ENCODE measurements around the gene MPRIP.

DNA sequence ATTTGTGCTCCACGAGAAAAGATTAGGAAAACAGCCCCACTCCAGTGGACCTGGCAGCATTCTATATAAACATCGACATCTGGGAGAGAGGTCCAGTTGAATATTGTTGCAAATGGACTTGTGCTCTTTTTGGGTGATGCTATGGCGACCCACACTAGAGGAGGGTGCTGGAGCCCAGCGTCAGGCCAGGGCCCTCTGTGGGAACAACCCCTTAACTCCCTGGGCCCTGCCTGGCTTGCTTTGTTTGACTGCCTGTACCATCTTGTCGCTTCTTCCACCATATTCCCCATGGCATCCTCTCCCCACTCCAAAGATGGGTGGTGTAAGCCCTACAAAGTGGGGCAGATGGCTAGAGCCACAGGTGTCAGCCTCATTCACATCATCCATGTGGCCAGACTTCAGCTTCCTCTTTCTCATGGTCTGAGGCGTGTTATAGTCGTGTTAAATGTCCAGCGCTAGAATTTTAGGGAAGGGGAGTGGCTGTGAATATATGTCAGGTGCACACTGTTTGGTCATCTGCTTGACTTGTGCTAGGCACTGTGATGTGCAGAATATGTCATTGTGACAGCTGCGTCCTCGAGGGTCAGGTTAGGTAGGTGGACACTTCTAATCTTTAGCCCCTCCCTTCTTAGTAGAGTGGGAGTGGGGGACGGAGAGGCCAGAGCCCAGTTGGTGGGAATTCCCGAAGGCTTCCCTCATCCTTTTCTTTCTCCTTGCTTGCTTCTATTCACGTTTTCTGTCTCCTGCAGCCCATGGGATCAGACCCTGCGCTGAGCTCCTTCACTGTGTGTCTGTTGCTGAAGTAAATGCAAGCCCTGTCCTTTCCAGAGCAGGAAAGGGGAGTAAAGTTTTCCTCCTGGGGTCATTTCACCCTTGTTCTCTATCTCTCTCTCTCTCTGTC, 49.8 kb downstream of the MPRIP start:
- TF ChIP-seq EZH2 (IDR thresholded peaks at IDR 0.05; ENCODE audit: low read length, unreplicated experiment) (no peak), CTCF (conservative IDR thresholded peaks at IDR 0.05; ENCODE audit: low read depth, low read length) (no peak), EZH2phosphoT487 (IDR thresholded peaks at IDR 0.05; ENCODE audit: borderline replicate concordance, low read length) (no peak)
